Stomach (tissue), 9 donors: ENCODE results near the gene PCDHB7. TPM values are rescaled to one million over a fixed set of nuclear protein-coding genes. Genes with fewer than 3 reads are reported as not detected.
"Not testable (repeated sequence)": the region's sequence is repeated elsewhere in the genome, so short reads cannot be mapped to it uniquely, and the experiment has no call there.

Experiments
- DNase-seq, 2 donors: peaks; one replicate each; pipeline versions ENCODE4 v3.0.0 to v3.0.0-alpha.2; 2013 to 2019
- H3K27ac ChIP-seq, 5 donors: fragments of 200-600 bp in 4 of 5; sonication (generic) in 4 of 5; one replicate each; pipeline ENCODE4 v1.5.1; 2013 to 2019; ENCODE audit warnings: mild to moderate bottlenecking in 1 of 5, moderate library complexity in 1 of 5
- H3K27me3 ChIP-seq, 3 donors: fragments of 200-600 bp; sonication (generic); one replicate each; pipeline ENCODE4 v1.5.1; 2017 to 2019; ENCODE audit warnings: mixed run types in 1 of 3
- H3K36me3 ChIP-seq, 4 donors: fragments of 200-600 bp; sonication (generic); 1 replicate in 3 of 4; 2 replicates in 1 of 4; pipeline ENCODE4 v1.5.1; 2016 to 2019
- H3K4me1 ChIP-seq, 4 donors: fragments of 200-600 bp; sonication (generic); one replicate each; pipeline ENCODE4 v1.5.1; 2016 to 2019
- H3K4me3 ChIP-seq, 4 donors: fragments of 200-600 bp; sonication (generic) in 3 of 4; one replicate each; pipeline ENCODE4 v1.5.1; 2016 to 2019; ENCODE audit warnings: mild to moderate bottlenecking in 1 of 4
- H3K9me3 ChIP-seq, 4 donors: fragments of 200-600 bp; sonication (generic); one replicate each; pipeline ENCODE4 v1.5.1; 2016 to 2019
- EP300 ChIP-seq: sonication (generic); formaldehyde crosslinking; IDR thresholded peaks from one replicate; pipeline ENCODE4 v1.6.1; 2017; ENCODE audit warnings: antibody characterized with exemption
- POLR2A ChIP-seq, 4 donors: fragments of 450-650 bp; IDR thresholded peaks; one replicate each; pipeline ENCODE4 v1.6.1; 2016; ENCODE audit warnings: antibody characterized with exemption in 4 of 4, control low read depth in 2 of 4, mild to moderate bottlenecking in 1 of 4, moderate library complexity in 1 of 4
- POLR2AphosphoS5 ChIP-seq, 3 donors: sonication (generic); formaldehyde crosslinking; IDR thresholded peaks; one replicate each; pipeline ENCODE4 v1.6.1; 2016; ENCODE audit warnings: antibody characterized with exemption in 3 of 3
- WGBS, 5 donors: extraction: QIAGEN DNeasy Blood & Tissue Kit in 3 of 5; methylation state at CpG; one replicate each; pipeline versions ENCODE4 v1.1.5 to v1.1.7; 2013 to 2018; 5-methylcytosine and 5-hydroxymethylcytosine counted together
- intact Hi-C: fragments of 100-400 bp; cut with DNase I; formaldehyde crosslinking; loops from one replicate; pipeline ENCODE4 v1.15.1; 2023; ENCODE audit warnings: low total_unique reads
- polyA plus RNA-seq, 3 donors: library from polyadenylated mRNA; stranded (reverse); fragments of 200-250 nt; gene quantifications; one replicate each; pipeline ENCODE4 v1.2.3, GENCODE V29; 2013
- total RNA-seq, 5 donors: library from RNA; depleted of rRNA; stranded (reverse); fragments of >200 nt; gene quantifications; one replicate each; pipeline versions ENCODE4 v1.1.0 to v1.2.3, GENCODE V29; 2014 to 2016
- TF ChIP-seq, protein P1 (sequence below), 7 experiments: fragments of 450-650 bp in 4 of 7; fragments of 200-600 bp in 3 of 7; sonication (generic) in 3 of 7; IDR thresholded peaks; one replicate each; pipeline ENCODE4 v1.5.1; 2016 to 2019; ENCODE audit warnings: antibody characterized with exemption in 7 of 7, control low read depth in 2 of 7, mild to moderate bottlenecking in 1 of 7
- donor health status: healthy with polysubstance abuse.
- donor health status: Bipolar disorder and iron deficiency.
- donor health status: healthy.

The PCDHB7 gene
- total and polyA plus RNA-seq, 8 donors: 0.10 to 1.8 (median 0.72) TPM; not detected in 5

DNA sequence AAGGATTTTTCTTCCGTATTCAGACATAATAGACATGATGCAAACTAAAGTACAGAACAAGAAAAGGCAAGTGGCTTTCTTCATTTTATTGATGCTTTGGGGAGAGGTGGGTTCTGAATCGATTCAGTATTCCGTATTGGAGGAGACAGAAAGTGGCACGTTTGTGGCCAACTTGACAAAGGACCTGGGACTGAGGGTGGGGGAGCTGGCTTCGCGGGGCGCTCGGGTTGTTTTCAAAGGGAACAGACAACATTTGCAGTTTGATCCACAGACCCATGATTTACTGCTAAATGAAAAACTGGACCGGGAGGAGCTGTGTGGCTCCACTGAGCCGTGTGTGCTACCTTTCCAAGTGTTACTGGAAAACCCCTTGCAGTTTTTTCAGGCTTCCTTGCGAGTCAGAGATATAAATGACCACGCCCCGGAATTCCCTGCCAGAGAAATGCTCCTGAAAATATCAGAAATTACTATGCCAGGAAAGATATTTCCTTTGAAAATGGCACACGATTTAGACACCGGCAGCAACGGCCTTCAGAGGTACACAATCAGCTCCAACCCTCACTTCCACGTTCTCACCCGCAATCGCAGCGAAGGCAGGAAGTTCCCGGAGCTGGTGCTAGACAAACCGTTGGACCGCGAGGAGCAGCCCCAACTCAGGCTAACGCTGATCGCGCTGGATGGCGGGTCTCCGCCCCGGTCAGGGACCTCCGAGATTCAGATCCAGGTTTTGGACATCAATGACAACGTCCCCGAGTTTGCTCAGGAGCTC lies 22.0 kb upstream of the PCDHB7 start:
- TF ChIP-seq EP300 (no peak), POLR2AphosphoS5 (IDR thresholded peaks at IDR 0.05) (no peak), POLR2A (IDR thresholded peaks at IDR 0.05) (no peak)
- TF ChIP-seq, protein P1, sequence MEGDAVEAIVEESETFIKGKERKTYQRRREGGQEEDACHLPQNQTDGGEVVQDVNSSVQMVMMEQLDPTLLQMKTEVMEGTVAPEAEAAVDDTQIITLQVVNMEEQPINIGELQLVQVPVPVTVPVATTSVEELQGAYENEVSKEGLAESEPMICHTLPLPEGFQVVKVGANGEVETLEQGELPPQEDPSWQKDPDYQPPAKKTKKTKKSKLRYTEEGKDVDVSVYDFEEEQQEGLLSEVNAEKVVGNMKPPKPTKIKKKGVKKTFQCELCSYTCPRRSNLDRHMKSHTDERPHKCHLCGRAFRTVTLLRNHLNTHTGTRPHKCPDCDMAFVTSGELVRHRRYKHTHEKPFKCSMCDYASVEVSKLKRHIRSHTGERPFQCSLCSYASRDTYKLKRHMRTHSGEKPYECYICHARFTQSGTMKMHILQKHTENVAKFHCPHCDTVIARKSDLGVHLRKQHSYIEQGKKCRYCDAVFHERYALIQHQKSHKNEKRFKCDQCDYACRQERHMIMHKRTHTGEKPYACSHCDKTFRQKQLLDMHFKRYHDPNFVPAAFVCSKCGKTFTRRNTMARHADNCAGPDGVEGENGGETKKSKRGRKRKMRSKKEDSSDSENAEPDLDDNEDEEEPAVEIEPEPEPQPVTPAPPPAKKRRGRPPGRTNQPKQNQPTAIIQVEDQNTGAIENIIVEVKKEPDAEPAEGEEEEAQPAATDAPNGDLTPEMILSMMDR (IDR thresholded peaks at IDR 0.05): no peak
- peaks cover 0 to 38% (median 0%) of the 10 kb centered on the region in 3 donors for H3K27me3 ChIP-seq
- intact Hi-C loops: no loop called here
- no peak overlapping the region for H3K4me3 ChIP-seq
- peaks cover 0 to 83% (median 61%) of the 10 kb centered on the region in 4 donors for H3K9me3 ChIP-seq
- no peak for DNase-seq
- WGBS, 5 donors: 36 to 58% (median 45%) methylated on average over 18 to 33 of the region's 33 CpGs
- no peaks in the 10 kb centered on the region for H3K4me1 ChIP-seq
- H3K36me3 ChIP-seq: no peaks in the 10 kb centered on the region
- H3K27ac ChIP-seq: no peak overlapping the region

GRCh38 chr5:141150993-141151325 lies 21.5 kb upstream of the PCDHB7 start:
- DNase-seq: no peak
- no peak overlapping the region for H3K27ac ChIP-seq
- no peak overlapping the region for H3K4me3 ChIP-seq
- H3K4me1 ChIP-seq: no peaks in the 10 kb centered on the region
- TF ChIP-seq POLR2A (IDR thresholded peaks at IDR 0.05): no peak
- 22 to 44% (median 36%) methylated on average over 10 to 13 of the region's 13 CpGs for WGBS, 5 donors
- H3K36me3 ChIP-seq: no peaks in the 10 kb centered on the region
- intact Hi-C loops: no loop called here
- H3K9me3 ChIP-seq: peaks cover 5 to 84% (median 63%) of the 10 kb centered on the region in 4 donors
- H3K27me3 ChIP-seq: peaks cover 0 to 44% (median 0%) of the 10 kb centered on the region in 3 donors

GRCh38 chr5:141151632-141152031 lies 20.8 kb upstream of the PCDHB7 start:
- H3K4me1 ChIP-seq, H3K36me3 ChIP-seq, H3K4me3 ChIP-seq, intact Hi-C loops, DNase-seq, H3K27ac ChIP-seq: not testable (repeated sequence)
- Histone ChIP-seq H3K9me3 (peaks cover 12 to 91% (median 69%) of the 10 kb centered on the region in 4 donors), H3K27me3 (peaks cover 0 to 48% (median 0%) of the 10 kb centered on the region in 3 donors)
- WGBS, 5 donors: 32 to 75% (median 34%) methylated on average over 14 to 38 of the region's 41 CpGs

DNA sequence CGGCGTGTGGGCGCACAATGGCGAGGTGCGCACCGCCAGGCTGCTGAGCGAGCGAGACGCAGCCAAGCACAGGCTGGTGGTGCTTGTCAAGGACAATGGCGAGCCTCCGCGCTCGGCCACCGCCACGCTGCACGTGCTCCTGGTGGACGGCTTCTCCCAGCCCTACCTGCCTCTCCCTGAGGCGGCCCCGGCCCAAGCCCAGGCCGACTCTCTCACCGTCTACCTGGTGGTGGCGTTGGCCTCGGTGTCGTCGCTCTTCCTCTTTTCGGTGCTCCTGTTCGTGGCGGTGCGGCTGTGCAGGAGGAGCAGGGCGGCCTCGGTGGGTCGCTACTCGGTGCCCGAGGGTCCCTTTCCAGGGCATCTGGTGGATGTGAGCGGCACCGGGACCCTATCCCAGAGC lies 20.3 kb upstream of the PCDHB7 start:
- H3K9me3 ChIP-seq: peaks cover 16 to 95% (median 73%) of the 10 kb centered on the region in 4 donors
- H3K36me3 ChIP-seq, H3K4me1 ChIP-seq, H3K4me3 ChIP-seq, intact Hi-C loops, H3K27ac ChIP-seq, DNase-seq: not testable (repeated sequence)
- WGBS, 5 donors: 27 to 40% (median 33%) methylated on average over 5 to 36 of the region's 36 CpGs
- peaks cover 0 to 52% (median 0%) of the 10 kb centered on the region in 3 donors for H3K27me3 ChIP-seq

- Histone ChIP-seq H3K27me3 (peaks cover 0 to 54% (median 0%) of the 10 kb centered on the region in 3 donors), H3K9me3 (peaks cover 16 to 86% (median 80%) of the 10 kb centered on the region in 4 donors), H3K4me3 (no peak overlapping the region), H3K27ac (no peak overlapping the region), H3K36me3 (no peaks in the 10 kb centered on the region), H3K4me1 (no peaks in the 10 kb centered on the region)
- intact Hi-C loops: no loop called here
- no peak for DNase-seq
- WGBS, 5 donors: 28 to 42% (median 38%) methylated on average over 21 of the region's 21 CpGs
- no peak for TF ChIP-seq POLR2AphosphoS5 (IDR thresholded peaks at IDR 0.05)
Observed at GRCh38 chr5:141155540-141156374, 16.7 kb upstream of the PCDHB7 start.

DNA sequence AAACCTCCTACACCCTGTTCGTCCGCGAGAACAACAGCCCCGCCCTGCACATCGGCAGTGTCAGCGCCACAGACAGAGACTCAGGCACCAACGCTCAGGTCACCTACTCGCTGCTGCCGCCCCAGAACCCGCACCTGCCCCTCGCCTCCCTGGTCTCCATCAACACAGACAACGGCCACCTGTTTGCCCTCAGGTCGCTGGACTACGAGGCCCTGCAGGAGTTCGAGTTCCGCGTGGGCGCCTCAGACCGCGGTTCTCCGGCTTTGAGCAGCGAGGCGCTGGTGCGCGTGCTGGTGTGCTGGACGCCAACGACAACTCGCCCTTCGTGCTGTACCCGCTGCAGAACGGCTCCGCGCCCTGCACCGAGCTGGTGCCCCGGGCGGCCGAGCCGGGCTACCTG lies 15.1 kb upstream of the PCDHB7 start:
- H3K36me3 ChIP-seq, H3K27ac ChIP-seq, H3K4me3 ChIP-seq, H3K4me1 ChIP-seq, DNase-seq, intact Hi-C loops: not testable (repeated sequence)
- 27 to 64% (median 39%) methylated on average over 17 to 38 of the region's 38 CpGs for WGBS, 5 donors
- H3K27me3 ChIP-seq: peaks cover 0 to 38% (median 0%) of the 10 kb centered on the region in 3 donors
- peaks cover 16 to 80% (median 67%) of the 10 kb centered on the region in 4 donors for H3K9me3 ChIP-seq

GRCh38 chr5:141157901-141158300 lies 14.5 kb upstream of the PCDHB7 start:
- intact Hi-C loops, H3K4me3 ChIP-seq, H3K27ac ChIP-seq, H3K36me3 ChIP-seq, DNase-seq, H3K4me1 ChIP-seq: not testable (repeated sequence)
- H3K9me3 ChIP-seq: peaks cover 16 to 82% (median 68%) of the 10 kb centered on the region in 4 donors
- WGBS, 5 donors: 26 to 61% (median 40%) methylated on average over 8 to 21 of the region's 28 CpGs
- H3K27me3 ChIP-seq: peaks cover 0 to 36% (median 0%) of the 10 kb centered on the region in 3 donors

DNA sequence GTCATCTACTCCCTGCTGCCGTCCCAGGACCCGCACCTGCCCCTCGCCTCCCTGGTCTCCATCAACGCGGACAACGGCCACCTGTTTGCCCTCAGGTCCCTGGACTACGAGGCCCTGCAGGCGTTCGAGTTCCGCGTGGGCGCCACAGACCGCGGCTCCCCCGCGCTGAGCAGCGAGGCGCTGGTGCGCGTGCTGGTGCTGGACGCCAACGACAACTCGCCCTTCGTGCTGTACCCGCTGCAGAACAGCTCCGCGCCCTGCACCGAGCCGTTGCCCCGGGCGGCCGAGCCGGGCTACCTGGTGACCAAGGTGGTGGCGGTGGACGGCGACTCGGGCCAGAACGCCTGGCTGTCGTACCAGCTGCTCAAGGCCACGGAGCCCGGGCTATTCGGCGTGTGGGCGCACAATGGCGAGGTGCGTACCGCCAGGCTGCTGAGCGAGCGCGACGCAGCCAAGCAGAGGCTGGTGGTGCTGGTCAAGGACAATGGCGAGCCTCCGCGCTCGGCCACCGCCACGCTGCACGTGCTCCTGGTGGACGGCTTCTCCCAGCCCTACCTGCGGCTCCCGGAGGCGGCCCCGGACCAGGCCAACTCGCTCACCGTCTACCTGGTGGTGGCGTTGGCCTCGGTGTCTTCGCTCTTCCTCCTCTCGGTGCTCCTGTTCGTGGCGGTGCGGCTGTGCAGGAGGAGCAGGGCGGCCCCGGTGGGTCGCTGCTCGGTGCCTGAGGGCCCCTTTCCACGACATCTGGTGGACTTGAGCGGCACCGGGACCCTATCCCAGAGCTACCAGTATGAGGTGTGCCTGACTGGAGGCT lies 2.1 kb downstream of the PCDHB7 start:
- H3K4me1 ChIP-seq, H3K4me3 ChIP-seq, H3K27ac ChIP-seq, DNase-seq, intact Hi-C loops, H3K36me3 ChIP-seq: not testable (repeated sequence)
- Histone ChIP-seq H3K9me3 (peaks cover 11 to 74% (median 72%) of the 10 kb centered on the region in 4 donors), H3K27me3 (peaks cover 0 to 53% (median 24%) of the 10 kb centered on the region in 3 donors)
- WGBS, 5 donors: 37 to 61% (median 44%) methylated on average over 28 to 78 of the region's 79 CpGs
